ES-I3 (cell line): ENCODE measurements around the gene TNFSF8.

Experiments
- H3K36me3 ChIP-seq: 2 replicates; pipeline ENCODE4 v1.6.1; 2013; ENCODE audit warnings: mild to moderate bottlenecking, low read length, control low read depth, moderate library complexity; ENCODE audit not compliant: insufficient read depth
- H3K4me1 ChIP-seq: 2 replicates; pipeline ENCODE4 v1.6.1; 2013; ENCODE audit warnings: mild to moderate bottlenecking, control low read depth, low read length; ENCODE audit not compliant: insufficient read depth
- H3K9ac ChIP-seq: 2 replicates; pipeline ENCODE4 v1.6.1; 2013; ENCODE audit warnings: low read depth, mild to moderate bottlenecking, low read length, moderate library complexity
- H3K9me3 ChIP-seq: 2 replicates; pipeline ENCODE4 v1.6.1; 2013; ENCODE audit warnings: mild to moderate bottlenecking, low read length, moderate library complexity; ENCODE audit not compliant: control insufficient read depth, insufficient read depth

The TNFSF8 gene

GRCh38 chr9:114856215-114856941 is 74.0 kb downstream of the TNFSF8 start:
- Histone ChIP-seq H3K36me3 (no peaks in the 10 kb centered on the region), H3K4me1 (no peaks in the 10 kb centered on the region), H3K9ac (no peak overlapping the region), H3K9me3 (no peaks in the 10 kb centered on the region)

DNA sequence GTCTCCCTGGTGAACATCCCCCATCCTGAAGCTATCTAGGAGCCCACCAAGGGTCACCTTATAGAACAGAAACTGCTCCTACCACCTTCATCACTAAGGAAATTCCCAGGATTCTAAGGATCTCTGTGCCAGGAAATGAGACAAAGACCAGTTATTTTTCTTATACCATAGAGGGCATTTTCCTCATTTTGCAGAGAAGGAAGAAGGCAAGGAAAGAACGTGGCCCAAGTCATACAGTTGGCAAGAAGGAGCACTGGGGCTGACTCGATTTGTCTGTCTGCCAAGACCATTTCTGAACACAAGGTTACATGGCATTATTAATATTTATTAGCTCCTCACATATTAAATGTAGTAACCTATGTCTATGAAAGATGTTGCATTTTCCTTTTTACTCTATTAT is 74.9 kb downstream of the TNFSF8 start:
- Histone ChIP-seq H3K4me1 (no peaks in the 10 kb centered on the region), H3K9ac (no peak overlapping the region), H3K9me3 (no peaks in the 10 kb centered on the region)

GRCh38 chr9:114854736-114855355 is 75.5 kb downstream of the TNFSF8 start:
- H3K9me3 ChIP-seq, result no peaks in the 10 kb centered on the region
- H3K9ac ChIP-seq, result no peak overlapping the region
- no peaks in the 10 kb centered on the region for H3K36me3 ChIP-seq
- no peaks in the 10 kb centered on the region for H3K4me1 ChIP-seq

More for the DNA sequence above, 74.9 kb downstream of the TNFSF8 start:
- no peaks in the 10 kb centered on the region for H3K36me3 ChIP-seq

DNA sequence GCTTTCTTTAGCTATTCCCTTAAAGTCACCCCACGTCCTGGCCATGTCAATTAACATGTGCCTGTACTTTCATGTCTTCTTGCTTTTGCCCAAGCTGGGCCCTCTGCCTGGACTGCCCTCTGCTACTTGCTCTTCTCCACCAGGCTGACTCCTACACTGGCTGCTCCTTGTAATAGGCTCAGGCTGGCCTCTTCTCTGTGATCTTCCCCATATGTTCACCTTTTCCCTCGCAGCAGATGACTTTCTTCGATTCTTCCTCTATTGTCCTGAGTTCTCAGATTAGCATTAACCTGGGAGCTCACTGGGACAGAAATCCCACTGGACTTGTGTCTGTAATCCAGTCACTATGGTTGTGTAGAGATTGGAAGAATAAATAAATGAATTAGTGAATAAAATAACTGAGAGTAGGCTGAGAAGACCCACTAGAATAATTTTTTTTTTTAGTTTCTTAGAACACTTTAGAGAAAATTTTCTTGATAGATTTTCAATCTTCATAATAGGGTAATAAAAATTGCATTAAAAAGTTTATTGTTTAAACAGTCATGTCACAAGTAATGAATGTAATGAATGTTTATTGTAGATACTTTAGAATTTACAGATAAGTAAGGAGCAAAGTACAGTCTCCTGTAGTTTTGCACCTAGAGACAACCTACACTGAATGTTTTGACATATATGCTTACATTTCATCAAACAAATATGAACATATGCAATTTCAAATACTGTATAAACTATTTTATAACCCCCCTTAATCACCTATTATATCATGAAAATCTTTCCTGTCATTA is 77.1 kb downstream of the TNFSF8 start:
- Histone ChIP-seq H3K9ac (no peak overlapping the region), H3K4me1 (no peaks in the 10 kb centered on the region), H3K9me3 (no peaks in the 10 kb centered on the region), H3K36me3 (no peaks in the 10 kb centered on the region)

DNA sequence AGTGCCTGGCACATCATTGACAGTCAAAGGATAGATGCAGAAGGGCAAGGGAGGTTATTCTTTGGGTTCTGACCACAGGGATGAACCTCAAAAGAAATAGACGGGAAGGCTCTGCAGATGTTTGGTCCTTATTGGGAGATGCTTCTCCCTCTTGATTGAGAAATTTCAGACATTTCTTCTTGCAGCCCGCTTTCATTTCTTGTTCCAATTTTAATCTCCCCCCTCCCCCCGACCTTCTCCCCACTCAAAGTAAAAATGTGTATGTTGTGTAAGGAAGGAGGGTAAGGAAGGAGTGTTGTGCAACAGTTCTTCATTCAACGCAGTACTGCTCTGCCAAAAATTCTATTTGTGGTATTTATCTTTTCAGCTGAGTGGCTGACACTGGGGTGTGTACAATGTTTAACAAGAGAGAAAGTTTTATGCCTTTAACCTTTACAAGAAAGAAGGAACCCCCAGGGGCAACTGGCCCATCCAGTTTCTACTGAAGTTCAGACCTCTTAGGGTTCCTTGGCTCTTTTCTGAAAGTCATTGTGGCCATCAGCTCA is 78.3 kb downstream of the TNFSF8 start:
- H3K4me1 ChIP-seq, result no peaks in the 10 kb centered on the region

GRCh38 chr9:114851306-114851705 is 79.1 kb downstream of the TNFSF8 start:
- H3K4me1 ChIP-seq, result no peaks in the 10 kb centered on the region
- no peaks in the 10 kb centered on the region for H3K36me3 ChIP-seq
- no peaks in the 10 kb centered on the region for H3K9me3 ChIP-seq
- no peak overlapping the region for H3K9ac ChIP-seq

More for the DNA sequence above, 78.3 kb downstream of the TNFSF8 start:
- Histone ChIP-seq H3K9ac (no peak overlapping the region), H3K36me3 (no peaks in the 10 kb centered on the region), H3K9me3 (no peaks in the 10 kb centered on the region)
